DND-41 (cell line): ENCODE data around the gene RFFL.

Source experiments
- EZH2 ChIP-seq: IDR thresholded peaks from 3 replicates; pipeline ENCODE4 v1.6.1; 2012; ENCODE audit warnings: borderline replicate concordance, low read depth, mild to moderate bottlenecking, moderate library complexity, low read length, inconsistent platforms; ENCODE audit not compliant: severe bottlenecking
- TF ChIP-seq, protein P1 (sequence below): IDR thresholded peaks from 2 replicates; pipeline ENCODE4 v1.5.1; 2012; ENCODE audit warnings: borderline replicate concordance, low read length, moderate library complexity, mild to moderate bottlenecking; ENCODE audit not compliant: poor library complexity, severe bottlenecking; ENCODE audit errors: extremely low read depth

DNA sequence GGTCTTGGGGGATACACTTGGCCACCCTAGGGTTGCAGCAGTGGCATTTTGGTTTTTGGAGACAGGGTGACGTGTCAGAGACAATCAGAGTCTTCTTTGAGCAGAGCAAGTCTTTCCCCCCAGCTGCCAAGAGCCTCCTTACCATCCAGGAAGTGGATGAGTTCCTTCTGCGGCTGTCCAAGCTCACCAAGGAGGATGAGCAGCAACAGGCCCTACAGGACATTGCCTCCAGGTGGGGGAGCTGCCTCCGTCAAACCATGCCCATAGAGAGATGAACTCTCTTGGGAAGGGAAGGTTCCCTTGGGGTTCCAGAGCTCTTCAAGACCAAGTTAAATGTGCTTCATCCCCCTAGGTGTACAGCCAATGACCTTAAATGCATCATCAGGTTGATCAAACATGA is 71.9 kb downstream of the RFFL start:
- TF ChIP-seq, protein P1, sequence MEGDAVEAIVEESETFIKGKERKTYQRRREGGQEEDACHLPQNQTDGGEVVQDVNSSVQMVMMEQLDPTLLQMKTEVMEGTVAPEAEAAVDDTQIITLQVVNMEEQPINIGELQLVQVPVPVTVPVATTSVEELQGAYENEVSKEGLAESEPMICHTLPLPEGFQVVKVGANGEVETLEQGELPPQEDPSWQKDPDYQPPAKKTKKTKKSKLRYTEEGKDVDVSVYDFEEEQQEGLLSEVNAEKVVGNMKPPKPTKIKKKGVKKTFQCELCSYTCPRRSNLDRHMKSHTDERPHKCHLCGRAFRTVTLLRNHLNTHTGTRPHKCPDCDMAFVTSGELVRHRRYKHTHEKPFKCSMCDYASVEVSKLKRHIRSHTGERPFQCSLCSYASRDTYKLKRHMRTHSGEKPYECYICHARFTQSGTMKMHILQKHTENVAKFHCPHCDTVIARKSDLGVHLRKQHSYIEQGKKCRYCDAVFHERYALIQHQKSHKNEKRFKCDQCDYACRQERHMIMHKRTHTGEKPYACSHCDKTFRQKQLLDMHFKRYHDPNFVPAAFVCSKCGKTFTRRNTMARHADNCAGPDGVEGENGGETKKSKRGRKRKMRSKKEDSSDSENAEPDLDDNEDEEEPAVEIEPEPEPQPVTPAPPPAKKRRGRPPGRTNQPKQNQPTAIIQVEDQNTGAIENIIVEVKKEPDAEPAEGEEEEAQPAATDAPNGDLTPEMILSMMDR = no peak
- no peak for TF ChIP-seq EZH2
